ENCODE data around the gene MRPS15.

DNA sequence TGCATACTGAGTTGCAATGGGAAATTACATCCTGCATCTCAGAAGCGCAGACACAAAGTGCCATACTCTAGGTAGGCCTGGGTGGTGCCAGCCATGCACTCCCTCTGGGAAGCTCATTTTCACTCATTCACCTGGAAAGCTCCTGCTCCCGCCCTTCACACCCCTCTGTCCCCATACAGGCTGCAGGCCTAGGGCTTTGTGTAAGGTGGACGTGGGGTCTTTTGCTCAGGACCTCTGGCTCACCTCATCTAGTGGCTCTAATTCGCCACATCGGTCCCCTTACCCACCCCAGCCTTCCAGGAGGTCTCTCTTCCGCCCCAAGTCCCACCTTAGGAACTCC lies 751 bp downstream of the MRPS15 start:
- TF ChIP-seq, protein P1, sequence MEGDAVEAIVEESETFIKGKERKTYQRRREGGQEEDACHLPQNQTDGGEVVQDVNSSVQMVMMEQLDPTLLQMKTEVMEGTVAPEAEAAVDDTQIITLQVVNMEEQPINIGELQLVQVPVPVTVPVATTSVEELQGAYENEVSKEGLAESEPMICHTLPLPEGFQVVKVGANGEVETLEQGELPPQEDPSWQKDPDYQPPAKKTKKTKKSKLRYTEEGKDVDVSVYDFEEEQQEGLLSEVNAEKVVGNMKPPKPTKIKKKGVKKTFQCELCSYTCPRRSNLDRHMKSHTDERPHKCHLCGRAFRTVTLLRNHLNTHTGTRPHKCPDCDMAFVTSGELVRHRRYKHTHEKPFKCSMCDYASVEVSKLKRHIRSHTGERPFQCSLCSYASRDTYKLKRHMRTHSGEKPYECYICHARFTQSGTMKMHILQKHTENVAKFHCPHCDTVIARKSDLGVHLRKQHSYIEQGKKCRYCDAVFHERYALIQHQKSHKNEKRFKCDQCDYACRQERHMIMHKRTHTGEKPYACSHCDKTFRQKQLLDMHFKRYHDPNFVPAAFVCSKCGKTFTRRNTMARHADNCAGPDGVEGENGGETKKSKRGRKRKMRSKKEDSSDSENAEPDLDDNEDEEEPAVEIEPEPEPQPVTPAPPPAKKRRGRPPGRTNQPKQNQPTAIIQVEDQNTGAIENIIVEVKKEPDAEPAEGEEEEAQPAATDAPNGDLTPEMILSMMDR (conservative IDR thresholded peaks at IDR 0.05; ENCODE audit: low read depth, low read length) = no peak
- TF ChIP-seq EZH2 (IDR thresholded peaks at IDR 0.05; ENCODE audit: low read length, unreplicated experiment) = no peak
